NCI-H526 (cell line): ENCODE measurements around the gene ITK.

Experiments used
- DNase-seq, 2 experiments: peaks; one replicate each; lab custom pipeline; 2025; lab: John Stamatoyannopoulos, UW

ITK gene

DNA sequence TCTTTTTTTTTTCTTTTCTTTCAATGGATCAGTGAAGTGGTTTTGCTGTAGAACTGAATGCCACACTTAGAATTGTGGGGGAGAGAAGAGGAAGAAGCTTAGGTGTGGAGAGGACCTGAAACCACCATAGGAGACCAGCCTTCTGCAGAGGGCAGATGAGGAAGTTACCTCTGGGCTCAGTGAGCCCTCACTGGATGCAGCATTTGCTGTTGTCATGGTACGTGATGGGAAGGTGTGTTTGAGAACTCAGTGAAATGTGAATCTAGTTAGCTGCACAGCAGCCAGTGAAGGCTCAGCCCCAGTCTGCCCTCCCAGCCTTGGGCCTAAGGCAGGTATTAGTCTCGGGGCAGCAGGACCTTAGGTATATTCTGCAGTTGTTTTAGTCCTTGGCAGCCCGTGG is 102.8 kb downstream of the ITK start:
- no peak for DNase-seq

DNA sequence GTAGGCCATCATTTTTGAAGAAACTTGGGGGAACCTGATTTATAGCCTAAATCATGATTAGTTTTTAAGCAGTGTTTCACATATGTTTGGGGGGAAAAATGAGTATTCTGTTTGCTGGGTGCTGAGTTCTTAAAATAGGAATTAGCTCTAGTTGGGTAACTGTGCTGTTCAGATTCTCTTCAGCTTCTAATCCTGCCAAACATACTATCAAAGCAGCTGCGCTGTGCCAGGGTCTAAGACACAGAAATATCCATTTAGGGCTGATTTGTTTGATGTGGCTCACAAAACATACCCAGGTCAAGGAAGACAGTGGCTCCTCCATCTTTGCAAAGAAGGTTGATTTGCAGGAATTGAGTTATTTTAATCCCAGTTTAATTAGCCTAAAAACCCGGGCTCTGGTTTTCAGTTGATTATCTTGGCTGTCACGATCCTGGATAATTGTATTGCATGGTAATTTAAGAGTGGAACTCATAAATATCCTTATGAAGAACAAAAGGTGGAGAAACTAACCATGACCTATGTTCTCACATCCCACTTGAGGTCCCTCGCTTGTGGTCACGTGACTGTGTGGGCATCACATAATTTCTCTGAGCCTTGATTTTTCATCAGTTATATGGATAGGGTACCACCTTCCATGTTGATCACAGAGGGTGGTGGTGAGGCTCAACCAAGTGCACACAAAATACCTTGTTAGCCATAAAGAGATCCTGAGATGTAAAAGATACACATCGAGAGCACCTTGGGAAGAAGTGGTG is 104.0 kb downstream of the ITK start:
- DNase-seq, result no peak

DNA sequence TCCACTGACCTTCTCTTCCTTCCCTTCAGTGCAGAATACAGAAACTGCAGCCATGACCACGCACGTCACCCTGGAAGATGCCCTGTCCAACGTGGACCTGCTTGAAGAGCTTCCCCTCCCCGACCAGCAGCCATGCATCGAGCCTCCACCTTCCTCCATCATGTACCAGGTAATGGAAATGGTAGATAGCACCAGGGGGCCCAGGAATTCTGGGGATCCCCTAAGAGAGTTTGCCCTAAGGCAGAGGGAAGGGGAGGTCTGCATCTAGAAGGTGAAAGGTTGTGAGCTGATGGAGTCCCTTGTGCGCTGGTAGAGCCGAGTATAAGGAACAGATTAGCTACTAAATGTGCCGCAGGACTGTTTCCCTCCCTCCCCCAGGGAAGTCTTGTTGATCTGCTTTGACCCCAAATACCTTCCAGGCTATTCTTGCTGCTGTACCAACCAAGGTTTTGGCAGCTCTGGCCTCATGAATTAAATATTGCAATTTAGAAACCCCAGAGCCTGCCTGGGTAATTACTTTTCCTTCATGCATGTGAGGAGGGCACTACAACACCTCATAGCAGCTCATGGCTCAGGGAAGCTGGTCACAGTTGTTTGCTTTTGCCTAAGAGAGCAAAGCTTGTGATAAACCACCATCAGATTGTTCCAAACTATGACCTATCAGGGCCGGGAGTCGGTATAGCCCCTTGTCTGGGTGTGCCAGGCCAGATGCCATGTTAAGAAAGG is 104.8 kb downstream of the ITK start:
- DNase-seq, result no peak

DNA sequence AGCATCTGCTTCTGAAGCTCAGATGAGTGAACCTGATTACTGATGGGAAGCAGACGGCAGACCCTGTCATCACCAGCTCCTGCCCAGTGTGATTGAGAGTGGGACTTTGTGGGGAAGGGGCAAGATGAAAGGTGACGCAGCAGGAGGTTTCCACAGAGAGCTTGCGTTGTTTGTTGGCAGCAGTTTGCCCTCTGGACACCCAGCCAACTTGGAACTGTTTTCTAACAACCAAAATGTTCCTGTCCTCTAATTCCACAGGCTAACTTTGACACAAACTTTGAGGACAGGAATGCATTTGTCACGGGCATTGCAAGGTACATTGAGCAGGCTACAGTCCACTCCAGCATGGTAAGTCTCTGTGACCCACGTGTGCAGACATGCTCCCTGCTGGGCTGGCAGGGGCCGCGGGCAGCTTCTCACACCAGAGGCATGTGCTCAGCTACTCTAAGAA is 106.1 kb downstream of the ITK start:
- no peak for DNase-seq

DNA sequence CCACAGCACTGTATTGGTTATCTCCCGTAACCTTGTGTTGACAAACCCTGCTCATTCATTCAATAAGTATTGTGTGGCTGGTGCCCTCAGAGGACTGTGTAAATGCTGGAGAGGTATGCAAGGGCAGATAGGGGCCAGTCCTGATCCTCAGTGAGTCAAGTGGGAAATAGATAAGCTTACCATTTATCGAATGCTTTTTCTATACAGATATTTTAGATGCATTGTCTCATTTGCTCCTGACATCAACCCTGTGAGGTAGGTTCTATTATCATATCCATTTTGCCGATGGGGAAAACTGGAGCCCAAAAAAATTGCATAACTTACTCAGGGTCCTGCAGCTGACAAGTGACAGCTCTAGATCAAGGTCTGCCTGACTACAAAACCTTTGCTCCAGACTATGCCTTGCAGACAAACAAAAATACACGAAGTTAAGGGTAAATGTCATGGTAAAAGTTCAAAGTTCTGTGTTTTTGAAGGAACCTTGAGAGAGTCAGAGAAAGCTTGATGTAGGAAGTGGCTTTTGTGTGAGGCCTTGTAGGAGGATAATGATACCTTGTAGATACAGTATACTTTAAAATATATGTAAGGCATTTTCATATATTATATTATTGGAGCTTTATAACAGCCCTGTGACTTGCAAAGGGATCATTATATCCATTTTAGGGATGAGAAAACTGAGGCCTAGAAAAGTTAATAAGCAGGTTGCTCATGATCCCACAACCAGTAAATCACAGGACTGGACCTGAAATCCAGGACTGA is 107.9 kb downstream of the ITK start:
- no peak for DNase-seq

DNA sequence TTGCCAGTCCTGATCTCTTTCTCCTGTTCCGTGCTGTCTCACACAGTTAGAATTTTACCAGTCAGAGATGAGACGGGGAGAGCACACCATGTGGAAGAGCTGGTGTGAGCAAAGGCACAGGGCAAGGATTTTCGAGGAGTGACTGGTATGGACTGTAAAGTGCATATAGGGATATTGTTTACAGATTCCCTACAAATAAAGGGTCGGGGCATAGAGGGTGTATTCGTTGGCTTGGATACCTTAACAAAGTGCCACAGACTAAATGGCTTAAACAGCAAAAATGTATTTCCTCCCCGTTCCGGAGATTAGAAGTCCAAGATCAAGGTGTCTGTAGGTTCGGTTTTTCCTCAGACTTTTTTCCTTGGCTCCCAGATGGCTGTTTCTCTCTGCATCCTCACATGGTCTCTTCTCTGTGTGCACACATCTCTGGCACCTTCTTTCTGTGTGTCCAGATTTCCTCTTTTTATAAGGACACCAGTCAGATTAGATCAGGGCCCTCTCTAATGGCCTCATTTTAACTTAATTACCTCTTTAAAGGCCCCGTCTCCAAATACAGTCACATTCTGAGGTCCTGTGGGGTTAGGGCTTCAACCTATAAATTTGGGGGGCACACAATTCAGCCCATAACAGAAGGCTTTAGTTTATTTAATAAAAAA is 108.7 kb downstream of the ITK start:
- DNase-seq, result no peak

DNA sequence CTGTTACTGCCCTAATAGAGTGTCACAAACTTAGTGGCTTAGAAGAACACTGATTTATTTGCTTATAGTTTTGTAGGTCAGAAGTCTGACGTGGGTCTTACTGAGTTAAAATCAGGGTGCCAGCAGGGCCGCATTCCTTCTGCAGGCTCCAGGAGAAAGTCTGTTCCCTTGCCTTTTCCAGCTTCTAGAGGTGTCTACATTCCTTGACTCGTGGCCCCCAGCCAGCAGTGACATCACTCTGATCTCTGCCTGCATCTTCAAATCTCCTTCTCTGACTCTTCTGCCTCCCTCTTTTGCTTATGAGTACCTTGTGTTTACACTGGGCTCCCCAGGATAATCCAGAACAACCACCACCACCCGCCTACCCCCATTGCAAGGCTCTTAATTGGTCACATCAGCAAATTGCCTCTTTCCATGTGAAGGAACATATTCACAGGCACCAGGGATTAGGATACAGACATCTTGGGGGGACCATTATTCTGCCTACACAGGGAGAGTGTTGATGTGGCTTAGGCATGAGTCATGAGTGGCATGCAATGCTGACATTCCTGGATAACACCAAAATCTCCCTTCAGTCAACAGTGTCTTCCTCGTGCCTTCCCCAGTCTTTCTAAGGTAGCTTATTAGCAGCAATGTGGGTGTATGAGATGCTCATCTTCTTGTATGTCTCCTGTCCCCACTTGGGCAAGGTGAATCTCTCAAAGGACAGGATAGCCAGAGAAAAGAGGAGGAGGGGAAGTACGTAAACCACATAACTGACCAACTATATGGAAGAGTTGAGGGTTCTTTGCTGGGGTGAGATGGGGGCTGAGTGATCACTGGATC is 109.7 kb downstream of the ITK start:
- no peak for DNase-seq

DNA sequence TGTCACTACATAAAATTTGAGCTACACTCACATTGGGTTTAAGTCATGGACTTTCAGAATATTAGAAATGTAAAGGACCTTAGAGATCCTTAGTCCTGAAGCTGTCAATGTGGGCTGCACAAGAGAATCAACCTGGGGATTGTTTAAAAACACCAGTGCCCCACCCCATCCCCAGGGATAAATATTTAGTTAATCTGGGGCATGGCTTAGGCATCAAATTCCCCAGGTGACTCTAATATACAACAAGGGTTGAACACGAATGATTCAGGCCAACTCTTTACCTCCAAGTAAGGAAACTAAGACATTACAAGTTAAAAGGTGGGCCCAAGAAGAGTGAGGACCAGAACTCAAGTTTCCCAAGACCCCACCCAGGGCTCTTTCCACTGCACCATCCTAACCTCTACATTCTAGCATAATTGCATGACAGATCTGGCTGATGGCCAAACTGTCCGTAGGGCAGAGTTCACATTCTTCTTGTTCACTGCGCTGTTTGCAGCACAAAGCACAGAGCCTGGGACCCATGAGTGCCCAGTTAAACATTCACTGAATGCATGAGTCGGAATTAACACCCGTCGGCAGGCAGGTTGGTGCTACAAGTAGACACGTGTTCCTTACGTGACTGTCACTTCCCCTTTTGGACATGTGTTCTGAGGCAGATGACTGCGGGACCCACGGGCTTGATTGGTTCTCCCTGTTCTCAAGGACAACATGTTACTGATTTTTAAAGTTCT is 110.5 kb downstream of the ITK start:
- DNase-seq, result no peak

DNA sequence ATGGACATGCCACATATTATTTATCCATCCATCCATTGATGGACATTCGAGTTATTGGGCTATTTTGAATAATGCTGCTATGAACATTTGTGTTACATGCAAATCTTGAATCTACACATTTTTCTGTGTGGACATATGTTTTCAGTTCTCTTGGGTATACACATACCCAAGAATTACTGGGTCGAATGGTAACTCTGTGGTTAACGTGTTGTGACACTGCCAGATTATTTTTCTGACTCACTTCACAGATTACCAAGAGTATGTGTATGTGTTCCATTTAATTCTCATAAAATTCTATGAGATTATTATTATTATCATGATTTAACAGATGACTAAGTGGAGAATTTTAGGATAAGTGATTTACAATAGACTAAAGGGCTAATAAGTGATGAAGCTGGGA is 112.0 kb downstream of the ITK start:
- no peak for DNase-seq

DNA sequence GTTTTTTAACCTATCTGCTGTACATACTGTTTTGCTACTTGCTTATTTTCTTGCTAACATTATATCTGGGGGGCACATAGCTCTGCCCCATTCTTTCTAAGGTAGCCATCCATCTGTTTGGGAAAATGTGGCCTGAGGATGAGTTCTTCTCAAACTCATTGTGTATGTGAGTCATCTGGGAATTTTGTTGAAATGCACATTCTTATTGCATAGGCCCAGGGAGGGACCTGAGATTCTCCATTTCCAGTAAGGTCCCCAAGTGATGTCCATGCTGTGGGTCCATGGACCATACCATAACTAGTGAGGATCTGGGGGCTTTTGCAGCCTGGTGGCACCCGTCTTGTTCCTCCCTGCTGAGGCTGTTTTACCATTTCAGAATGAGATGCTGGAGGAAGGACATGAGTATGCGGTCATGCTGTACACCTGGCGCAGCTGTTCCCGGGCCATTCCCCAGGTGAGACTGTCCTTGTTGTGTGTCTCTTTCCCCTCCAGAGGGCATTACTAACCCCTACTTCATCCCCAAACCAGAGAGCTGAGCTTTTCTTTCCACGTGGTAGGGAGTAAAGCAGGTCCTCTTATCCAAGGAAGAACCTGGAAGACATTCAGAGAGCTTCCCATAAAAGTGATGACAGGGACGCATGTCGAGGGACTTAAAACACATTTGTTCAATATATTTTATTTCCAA is 113.9 kb downstream of the ITK start:
- DNase-seq, result peak; percentile 3 to 16

DNA sequence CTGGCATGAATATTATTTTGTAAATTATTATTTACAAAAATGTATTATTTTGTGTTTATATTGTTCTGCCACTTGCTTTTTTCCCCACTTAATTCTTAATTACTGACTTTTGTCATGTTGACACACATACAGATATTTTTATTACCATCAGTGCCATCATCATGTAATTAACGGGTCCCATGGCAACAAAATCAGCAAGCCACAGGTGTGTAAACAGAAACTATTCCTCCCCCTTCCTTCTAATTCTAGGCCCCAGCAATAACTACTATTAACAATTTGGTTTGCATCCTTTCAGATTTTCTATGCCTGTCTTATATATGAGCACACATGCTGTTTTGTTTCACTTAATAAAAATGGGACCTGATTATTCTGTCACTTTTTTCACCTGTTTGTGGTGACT is 114.6 kb downstream of the ITK start:
- peak in 1 of 2 experiments; percentile 16 for DNase-seq

DNA sequence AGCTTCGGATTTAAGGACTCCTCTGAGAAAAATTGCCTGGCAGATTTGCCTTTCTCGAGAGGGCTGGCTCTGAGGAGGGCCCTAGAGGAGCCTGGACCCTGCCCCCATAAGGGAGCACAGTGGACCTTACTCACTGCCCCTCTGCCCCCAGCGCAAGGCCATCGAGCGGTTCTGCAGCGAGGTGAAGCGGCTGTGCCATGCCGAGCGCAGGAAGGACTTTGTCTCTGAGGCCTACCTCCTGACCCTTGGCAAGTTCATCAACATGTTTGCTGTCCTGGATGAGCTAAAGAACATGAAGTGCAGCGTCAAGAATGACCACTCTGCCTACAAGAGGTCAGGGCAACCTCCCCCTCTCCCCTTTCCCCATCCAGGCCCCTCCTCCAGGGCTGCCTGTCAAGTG is 119.9 kb downstream of the ITK start:
- DNase-seq, result no peak

DNA sequence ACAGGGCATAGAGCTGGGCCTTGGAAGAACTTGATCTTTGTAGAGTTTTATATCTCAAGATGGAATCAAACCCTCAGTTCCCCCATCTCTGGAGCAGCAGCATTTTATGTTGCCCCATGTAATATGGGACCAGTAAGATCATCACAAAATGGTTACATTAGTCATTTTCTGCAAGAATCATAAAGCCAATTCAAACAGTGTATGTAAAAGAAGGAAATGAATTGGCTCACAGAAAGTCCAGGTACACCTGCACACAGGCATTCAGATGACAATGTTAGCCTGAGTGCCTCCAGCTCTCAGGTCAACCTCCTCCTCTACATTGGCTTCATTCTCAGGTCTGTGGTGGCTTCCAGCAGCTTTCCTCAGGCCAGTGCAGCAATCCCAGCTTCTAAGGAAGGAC is 120.4 kb downstream of the ITK start:
- no peak for DNase-seq

DNA sequence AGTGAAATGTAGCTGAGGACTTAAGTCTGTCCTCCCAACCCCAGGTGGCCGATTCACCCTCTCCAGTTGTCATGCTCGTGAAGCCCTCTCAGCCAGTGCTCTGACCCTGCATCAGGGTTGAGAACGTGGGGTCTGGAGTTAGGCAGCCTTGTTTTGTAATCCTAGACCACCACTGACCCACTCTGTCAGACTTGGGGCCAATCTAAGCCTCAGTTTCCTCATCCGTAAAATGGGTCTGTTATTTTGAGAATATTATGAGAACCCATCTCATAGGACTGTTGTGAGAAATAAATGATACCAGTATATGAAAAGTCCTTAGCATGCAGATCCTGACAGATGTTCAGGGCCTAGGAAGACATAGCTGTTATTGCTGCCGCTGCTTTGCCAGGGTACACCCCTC is 122.4 kb downstream of the ITK start:
- DNase-seq, result no peak

DNA sequence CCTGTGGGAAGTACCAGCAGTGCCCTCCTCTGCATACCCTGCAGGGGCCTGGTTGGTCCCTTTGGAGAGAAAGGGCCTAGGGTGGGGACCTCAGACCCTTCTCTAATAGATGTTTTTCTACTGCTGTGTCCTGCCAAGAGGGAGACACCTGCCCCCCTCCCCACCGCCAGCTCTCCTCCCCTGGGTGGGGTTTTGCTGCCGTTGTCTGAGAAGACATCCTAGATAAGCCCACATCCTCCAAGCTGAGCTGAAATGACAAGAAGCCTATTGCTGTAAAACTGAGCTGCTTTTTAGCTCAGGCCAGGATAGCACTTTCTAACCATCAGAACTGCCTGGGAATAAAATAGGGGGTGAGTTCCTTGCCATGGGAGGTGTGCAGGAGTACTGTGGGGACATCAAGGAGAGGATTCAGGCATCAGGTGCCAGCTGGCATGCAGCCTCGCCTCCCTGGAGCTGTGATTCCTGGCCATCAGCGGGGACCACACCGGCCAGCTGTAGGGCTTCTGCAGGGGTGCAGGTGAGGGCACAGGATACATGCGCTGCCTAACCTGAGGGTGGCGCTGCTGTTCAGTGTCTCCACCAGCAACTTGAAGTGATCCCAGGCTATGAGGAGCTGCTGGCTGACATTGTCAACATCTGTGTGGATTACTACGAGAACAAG is 123.2 kb downstream of the ITK start:
- no peak for DNase-seq
